GM12878 (cell line): Measurements from ENCODE around the gene ZNF283. TPM values are rescaled to one million over a fixed set of nuclear protein-coding genes. Genes with fewer than 3 reads are reported as not detected.

Source experiments
- ASH2L ChIP-seq: fragments of 300-600, 200-600 bp; sonication (generic); IDR thresholded peaks from 2 replicates; pipeline ENCODE4 v1.6.1; 2017; ENCODE audit warnings: low read depth, mild to moderate bottlenecking, borderline replicate concordance
- CBX3 ChIP-seq: fragments of 200-600 bp; sonication (generic); IDR thresholded peaks from 2 replicates; pipeline ENCODE4 v1.6.1; 2016; ENCODE audit warnings: low read depth, borderline replicate concordance
- EGR1 ChIP-seq, 2 experiments: IDR thresholded peaks; 1 replicate in 1 of 2; 2 replicates in 1 of 2; pipeline ENCODE4 v1.6.1; 2011 to 2012; ENCODE audit warnings: low read depth in 2 of 2, low read length in 2 of 2, borderline replicate concordance in 1 of 2, mild to moderate bottlenecking in 1 of 2, moderate library complexity in 1 of 2
- ESRRA ChIP-seq: IDR thresholded peaks from 2 replicates; pipeline ENCODE4 v1.6.1; 2012; ENCODE audit warnings: mild to moderate bottlenecking, low read length, improper control_type of control experiment
- FOXK2 ChIP-seq: fragments of 450-650 bp; IDR thresholded peaks from 2 replicates; pipeline ENCODE4 v1.6.1; 2017; ENCODE audit warnings: mild to moderate bottlenecking, moderate library complexity
- FOXM1 ChIP-seq: IDR thresholded peaks from 2 replicates; pipeline ENCODE4 v1.6.1; 2012; ENCODE audit warnings: low read depth, mild to moderate bottlenecking, inconsistent platforms, low read length, moderate library complexity
- GABPA ChIP-seq: IDR thresholded peaks from 2 replicates; pipeline ENCODE4 v1.6.1; 2014; ENCODE audit warnings: antibody characterized with exemption, low read depth, mild to moderate bottlenecking, inconsistent platforms
- KDM1A ChIP-seq: fragments of 200-600 bp; sonication (generic); IDR thresholded peaks from 2 replicates; pipeline ENCODE4 v1.6.1; 2016; ENCODE audit warnings: borderline replicate concordance
- MTA3 ChIP-seq: IDR thresholded peaks from 2 replicates; pipeline ENCODE4 v1.6.1; 2012; ENCODE audit warnings: low read length, inconsistent platforms, borderline replicate concordance
- NFYB ChIP-seq: IDR thresholded peaks from 2 replicates; pipeline ENCODE4 v1.6.1; 2011; ENCODE audit warnings: low read depth, mild to moderate bottlenecking, low read length, improper control_type of control experiment, moderate library complexity; ENCODE audit not compliant: insufficient read depth
- RCOR1 ChIP-seq: conservative IDR thresholded peaks from 2 replicates; pipeline ENCODE4 v1.6.1; 2012; ENCODE audit warnings: low read depth, low read length, improper control_type of control experiment
- RELB ChIP-seq: fragments of 450-650 bp; IDR thresholded peaks from 2 replicates; pipeline ENCODE4 v1.6.1; 2017; ENCODE audit warnings: low read depth, mild to moderate bottlenecking, moderate library complexity
- SIX5 ChIP-seq: IDR thresholded peaks from 2 replicates; pipeline ENCODE4 v1.6.1; 2011; ENCODE audit warnings: mild to moderate bottlenecking, low read depth, low read length, moderate library complexity; ENCODE audit not compliant: severe bottlenecking
- SPI1 ChIP-seq: IDR thresholded peaks from 2 replicates; pipeline ENCODE4 v1.6.1; 2011; ENCODE audit warnings: low read depth, mild to moderate bottlenecking, low read length, moderate library complexity, borderline replicate concordance; ENCODE audit not compliant: insufficient read depth
- TAF1 ChIP-seq: IDR thresholded peaks from 2 replicates; pipeline ENCODE4 v1.6.1; 2011; ENCODE audit warnings: mild to moderate bottlenecking, low read depth, low read length, borderline replicate concordance
- YY1 ChIP-seq: IDR thresholded peaks from 2 replicates; pipeline ENCODE4 v1.6.1; 2011; ENCODE audit warnings: low read depth, mild to moderate bottlenecking, low read length
- ZNF622 ChIP-seq: fragments of 450-650 bp; IDR thresholded peaks from 2 replicates; pipeline ENCODE4 v1.6.1; 2017; ENCODE audit warnings: mild to moderate bottlenecking, inconsistent platforms
- polyA plus RNA-seq, 11 experiments: library from polyadenylated mRNA; depleted of rRNA in 4 of 11; unstranded in 6 of 11; stranded (reverse) in 5 of 11; fragments of >200 nt; fragmentation: Nextera tagmentation in 4 of 11; fragmentation: Illumina TruSeq in 1 of 11; extraction: Ambion mirVana in 4 of 11; extraction: Trizol in 1 of 11; gene quantifications; 1 replicate in 1 of 11; 2 replicates in 10 of 11; pipeline versions ENCODE4 v1.2.1 to v1.2.3, GENCODE V29; 2011 to 2016; ENCODE audit warnings: inconsistent platforms in 2 of 11, missing spikeins in 2 of 11, low read depth in 1 of 11
- total RNA-seq, 4 experiments: library from RNA; depleted of rRNA in 3 of 4; stranded (reverse); fragments of >200 nt in 3 of 4; fragmentation: Illumina TruSeq in 1 of 4; extraction: Trizol in 1 of 4; gene quantifications; 2 replicates each; pipeline versions ENCODE4 v1.2.1 to v1.2.3, GENCODE V29; 2013 to 2021
- TF ChIP-seq, protein P1 (sequence below): fragments of 450-650 bp; IDR thresholded peaks from 2 replicates; pipeline ENCODE4 v1.6.1; 2017; ENCODE audit warnings: mild to moderate bottlenecking, moderate library complexity
- TF ChIP-seq, protein P2 (sequence below): IDR thresholded peaks from 2 replicates; pipeline ENCODE4 v1.6.1; 2012; ENCODE audit warnings: low read length, inconsistent platforms
- TF ChIP-seq, protein P3 (sequence below): fragments of 150-350 bp; IDR thresholded peaks from 2 replicates; pipeline ENCODE4 v1.6.1; 2014; ENCODE audit warnings: mild to moderate bottlenecking, low read depth, low read length
- TF ChIP-seq, protein P4 (sequence below): fragments of 450-650 bp; conservative IDR thresholded peaks from 2 replicates; pipeline ENCODE4 v1.6.1; 2017; ENCODE audit warnings: mild to moderate bottlenecking, moderate library complexity

Gene ZNF283
- total and polyA plus RNA-seq, 10 of the 15 experiments (the other 5 are each of a cell fraction or from before 2014, with no cell fraction given) = 2.2 to 7.8 (median 3.7) TPM

GRCh38 chr19:43790587-43790986 is 36.5 kb upstream of the ZNF283 start (continued):
- TF ChIP-seq, protein P1, sequence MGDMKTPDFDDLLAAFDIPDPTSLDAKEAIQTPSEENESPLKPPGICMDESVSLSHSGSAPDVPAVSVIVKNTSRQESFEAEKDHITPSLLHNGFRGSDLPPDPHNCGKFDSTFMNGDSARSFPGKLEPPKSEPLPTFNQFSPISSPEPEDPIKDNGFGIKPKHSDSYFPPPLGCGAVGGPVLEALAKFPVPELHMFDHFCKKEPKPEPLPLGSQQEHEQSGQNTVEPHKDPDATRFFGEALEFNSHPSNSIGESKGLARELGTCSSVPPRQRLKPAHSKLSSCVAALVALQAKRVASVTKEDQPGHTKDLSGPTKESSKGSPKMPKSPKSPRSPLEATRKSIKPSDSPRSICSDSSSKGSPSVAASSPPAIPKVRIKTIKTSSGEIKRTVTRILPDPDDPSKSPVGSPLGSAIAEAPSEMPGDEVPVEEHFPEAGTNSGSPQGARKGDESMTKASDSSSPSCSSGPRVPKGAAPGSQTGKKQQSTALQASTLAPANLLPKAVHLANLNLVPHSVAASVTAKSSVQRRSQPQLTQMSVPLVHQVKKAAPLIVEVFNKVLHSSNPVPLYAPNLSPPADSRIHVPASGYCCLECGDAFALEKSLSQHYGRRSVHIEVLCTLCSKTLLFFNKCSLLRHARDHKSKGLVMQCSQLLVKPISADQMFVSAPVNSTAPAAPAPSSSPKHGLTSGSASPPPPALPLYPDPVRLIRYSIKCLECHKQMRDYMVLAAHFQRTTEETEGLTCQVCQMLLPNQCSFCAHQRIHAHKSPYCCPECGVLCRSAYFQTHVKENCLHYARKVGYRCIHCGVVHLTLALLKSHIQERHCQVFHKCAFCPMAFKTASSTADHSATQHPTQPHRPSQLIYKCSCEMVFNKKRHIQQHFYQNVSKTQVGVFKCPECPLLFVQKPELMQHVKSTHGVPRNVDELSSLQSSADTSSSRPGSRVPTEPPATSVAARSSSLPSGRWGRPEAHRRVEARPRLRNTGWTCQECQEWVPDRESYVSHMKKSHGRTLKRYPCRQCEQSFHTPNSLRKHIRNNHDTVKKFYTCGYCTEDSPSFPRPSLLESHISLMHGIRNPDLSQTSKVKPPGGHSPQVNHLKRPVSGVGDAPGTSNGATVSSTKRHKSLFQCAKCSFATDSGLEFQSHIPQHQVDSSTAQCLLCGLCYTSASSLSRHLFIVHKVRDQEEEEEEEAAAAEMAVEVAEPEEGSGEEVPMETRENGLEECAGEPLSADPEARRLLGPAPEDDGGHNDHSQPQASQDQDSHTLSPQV = no peak
- TF ChIP-seq GABPA (no peak), TAF1 (no peak), RELB (peak; percentile 99), SPI1 (peak; percentile 96), SIX5 (no peak), ESRRA (no peak), NFYB (no peak), RCOR1 (no peak), CBX3 (no peak), FOXM1 (0 out of 2 replicates have a peak, but pooled peaks have one; percentile 34), EGR1 (IDR thresholded peaks at IDR 0.05; ENCODE audit: borderline replicate concordance in 1 of 2, low read depth in 2 of 2, low read length in 2 of 2) (no peak), ZNF622 (no peak), KDM1A (no peak), ASH2L (no peak), FOXK2 (no peak), MTA3 (peak; percentile 45; the same call in 1 of the 2 replicates), YY1 (no peak)
- TF ChIP-seq, protein P2, sequence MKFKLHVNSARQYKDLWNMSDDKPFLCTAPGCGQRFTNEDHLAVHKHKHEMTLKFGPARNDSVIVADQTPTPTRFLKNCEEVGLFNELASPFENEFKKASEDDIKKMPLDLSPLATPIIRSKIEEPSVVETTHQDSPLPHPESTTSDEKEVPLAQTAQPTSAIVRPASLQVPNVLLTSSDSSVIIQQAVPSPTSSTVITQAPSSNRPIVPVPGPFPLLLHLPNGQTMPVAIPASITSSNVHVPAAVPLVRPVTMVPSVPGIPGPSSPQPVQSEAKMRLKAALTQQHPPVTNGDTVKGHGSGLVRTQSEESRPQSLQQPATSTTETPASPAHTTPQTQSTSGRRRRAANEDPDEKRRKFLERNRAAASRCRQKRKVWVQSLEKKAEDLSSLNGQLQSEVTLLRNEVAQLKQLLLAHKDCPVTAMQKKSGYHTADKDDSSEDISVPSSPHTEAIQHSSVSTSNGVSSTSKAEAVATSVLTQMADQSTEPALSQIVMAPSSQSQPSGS = no peak
- TF ChIP-seq, protein P3, sequence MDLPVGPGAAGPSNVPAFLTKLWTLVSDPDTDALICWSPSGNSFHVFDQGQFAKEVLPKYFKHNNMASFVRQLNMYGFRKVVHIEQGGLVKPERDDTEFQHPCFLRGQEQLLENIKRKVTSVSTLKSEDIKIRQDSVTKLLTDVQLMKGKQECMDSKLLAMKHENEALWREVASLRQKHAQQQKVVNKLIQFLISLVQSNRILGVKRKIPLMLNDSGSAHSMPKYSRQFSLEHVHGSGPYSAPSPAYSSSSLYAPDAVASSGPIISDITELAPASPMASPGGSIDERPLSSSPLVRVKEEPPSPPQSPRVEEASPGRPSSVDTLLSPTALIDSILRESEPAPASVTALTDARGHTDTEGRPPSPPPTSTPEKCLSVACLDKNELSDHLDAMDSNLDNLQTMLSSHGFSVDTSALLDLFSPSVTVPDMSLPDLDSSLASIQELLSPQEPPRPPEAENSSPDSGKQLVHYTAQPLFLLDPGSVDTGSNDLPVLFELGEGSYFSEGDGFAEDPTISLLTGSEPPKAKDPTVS = no peak
- TF ChIP-seq, protein P4, sequence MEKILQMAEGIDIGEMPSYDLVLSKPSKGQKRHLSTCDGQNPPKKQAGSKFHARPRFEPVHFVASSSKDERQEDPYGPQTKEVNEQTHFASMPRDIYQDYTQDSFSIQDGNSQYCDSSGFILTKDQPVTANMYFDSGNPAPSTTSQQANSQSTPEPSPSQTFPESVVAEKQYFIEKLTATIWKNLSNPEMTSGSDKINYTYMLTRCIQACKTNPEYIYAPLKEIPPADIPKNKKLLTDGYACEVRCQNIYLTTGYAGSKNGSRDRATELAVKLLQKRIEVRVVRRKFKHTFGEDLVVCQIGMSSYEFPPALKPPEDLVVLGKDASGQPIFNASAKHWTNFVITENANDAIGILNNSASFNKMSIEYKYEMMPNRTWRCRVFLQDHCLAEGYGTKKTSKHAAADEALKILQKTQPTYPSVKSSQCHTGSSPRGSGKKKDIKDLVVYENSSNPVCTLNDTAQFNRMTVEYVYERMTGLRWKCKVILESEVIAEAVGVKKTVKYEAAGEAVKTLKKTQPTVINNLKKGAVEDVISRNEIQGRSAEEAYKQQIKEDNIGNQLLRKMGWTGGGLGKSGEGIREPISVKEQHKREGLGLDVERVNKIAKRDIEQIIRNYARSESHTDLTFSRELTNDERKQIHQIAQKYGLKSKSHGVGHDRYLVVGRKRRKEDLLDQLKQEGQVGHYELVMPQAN = no peak
